ENCODE data around the gene PODXL.

GRCh38 chr7:131486346-131486745 is 70.1 kb downstream of the PODXL start:
- no peak for TF ChIP-seq ATF3 (IDR thresholded peaks at IDR 0.05)
- TF ChIP-seq YY1 (IDR thresholded peaks at IDR 0.05) = no peak
- TF ChIP-seq, protein P1, sequence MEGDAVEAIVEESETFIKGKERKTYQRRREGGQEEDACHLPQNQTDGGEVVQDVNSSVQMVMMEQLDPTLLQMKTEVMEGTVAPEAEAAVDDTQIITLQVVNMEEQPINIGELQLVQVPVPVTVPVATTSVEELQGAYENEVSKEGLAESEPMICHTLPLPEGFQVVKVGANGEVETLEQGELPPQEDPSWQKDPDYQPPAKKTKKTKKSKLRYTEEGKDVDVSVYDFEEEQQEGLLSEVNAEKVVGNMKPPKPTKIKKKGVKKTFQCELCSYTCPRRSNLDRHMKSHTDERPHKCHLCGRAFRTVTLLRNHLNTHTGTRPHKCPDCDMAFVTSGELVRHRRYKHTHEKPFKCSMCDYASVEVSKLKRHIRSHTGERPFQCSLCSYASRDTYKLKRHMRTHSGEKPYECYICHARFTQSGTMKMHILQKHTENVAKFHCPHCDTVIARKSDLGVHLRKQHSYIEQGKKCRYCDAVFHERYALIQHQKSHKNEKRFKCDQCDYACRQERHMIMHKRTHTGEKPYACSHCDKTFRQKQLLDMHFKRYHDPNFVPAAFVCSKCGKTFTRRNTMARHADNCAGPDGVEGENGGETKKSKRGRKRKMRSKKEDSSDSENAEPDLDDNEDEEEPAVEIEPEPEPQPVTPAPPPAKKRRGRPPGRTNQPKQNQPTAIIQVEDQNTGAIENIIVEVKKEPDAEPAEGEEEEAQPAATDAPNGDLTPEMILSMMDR (IDR thresholded peaks at IDR 0.05; ENCODE audit: low read depth, low read length, missing input control) = no peak
